ENCODE data around the gene NDUFB10.

NDUFB10 gene

GRCh38 chr16:1973461-1974156, 14.3 kb downstream of the NDUFB10 start:
- no peak for DNase-seq

GRCh38 chr16:1974157-1975070, 15.1 kb downstream of the NDUFB10 start:
- DNase-seq = no peak

DNA sequence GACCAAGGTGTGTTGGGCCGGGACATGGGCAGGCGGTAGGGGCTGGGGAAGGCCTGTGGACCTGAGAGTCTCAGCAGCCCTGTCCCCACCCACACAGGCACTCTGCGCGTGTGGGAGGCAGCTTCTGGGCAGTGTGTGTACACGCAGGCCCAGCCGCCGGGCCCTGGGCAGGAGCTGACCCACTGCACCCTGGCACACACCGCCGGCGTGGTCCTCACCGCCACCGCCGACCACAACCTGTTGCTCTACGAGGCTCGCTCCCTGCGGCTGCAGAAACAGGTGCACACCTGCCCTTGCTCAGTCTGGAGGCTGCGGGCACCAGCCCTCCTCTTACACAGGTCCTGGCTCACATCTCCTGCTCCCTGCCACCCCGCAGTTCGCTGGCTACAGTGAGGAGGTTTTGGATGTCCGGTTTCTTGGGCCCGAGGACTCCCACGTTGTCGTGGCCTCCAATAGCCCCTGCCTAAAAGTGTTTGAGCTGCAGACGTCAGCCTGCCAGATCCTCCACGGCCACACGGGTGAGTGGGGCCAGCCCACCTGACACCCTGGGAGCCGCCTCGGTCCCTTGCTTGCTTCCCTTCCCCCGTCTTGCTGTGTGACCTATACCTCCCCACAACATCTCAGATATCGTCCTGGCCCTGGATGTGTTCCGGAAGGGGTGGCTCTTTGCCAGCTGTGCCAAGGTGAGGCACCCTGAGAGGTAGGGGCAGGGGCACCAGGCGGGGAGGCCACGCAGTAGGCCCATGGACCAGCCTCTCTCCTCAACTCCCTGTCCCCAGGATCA, 16.3 kb downstream of the NDUFB10 start:
- DNase-seq = no peak

DNA sequence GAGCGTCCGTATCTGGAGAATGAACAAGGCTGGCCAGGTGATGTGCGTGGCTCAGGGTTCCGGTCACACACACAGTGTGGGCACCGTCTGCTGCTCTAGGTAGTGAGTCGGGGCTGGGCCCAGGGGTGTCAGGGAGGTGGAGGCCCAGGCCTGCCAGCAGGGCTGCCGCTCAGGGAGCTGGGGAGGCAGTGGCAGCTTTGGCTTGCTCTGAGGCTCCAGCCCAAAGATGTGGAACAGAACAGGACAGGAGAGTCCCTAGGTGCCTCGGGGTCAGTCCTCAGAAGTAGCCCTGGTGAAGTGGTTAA, 16.8 kb downstream of the NDUFB10 start:
- no peak for DNase-seq

DNA sequence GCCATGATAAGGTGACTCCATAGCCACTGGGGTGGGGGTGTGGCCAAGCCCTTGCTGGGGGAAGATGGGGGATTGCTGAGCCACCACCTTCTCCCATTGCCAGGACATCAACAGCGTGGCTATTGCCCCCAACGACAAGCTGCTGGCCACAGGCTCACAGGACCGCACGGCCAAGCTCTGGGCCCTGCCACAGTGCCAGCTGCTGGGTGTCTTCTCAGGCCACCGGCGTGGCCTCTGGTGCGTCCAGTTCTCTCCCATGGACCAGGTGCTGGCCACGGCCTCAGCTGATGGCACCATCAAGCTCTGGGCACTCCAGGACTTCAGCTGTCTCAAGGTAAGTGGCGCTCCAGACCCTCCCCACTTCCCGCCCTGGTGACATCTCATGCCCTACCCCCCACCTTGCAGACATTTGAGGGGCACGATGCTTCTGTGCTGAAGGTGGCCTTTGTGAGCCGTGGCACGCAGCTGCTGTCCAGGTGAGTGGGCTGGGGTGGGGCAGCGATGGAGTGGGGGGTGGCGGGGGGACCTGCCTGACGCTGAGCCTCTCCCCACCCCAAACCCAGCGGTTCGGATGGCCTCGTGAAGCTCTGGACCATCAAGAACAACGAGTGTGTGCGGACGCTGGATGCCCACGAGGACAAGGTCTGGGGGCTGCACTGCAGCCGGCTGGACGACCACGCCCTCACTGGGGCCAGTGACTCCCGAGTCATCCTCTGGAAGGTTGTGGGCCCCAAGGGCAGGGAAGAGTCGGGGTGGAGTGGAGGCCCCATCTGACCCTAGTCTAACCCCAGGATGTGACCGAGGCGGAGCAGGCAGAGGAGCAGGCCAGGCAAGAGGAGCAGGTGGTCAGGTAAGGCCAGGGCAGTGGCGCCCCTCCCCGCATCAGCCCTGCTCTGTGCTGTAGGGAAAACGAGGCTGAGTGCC, 17.9 kb downstream of the NDUFB10 start:
- no peak for DNase-seq

- DNase-seq = no peak
These were observed 18.5 kb downstream of the NDUFB10 start for GRCh38 chr16:1977875-1978268.

- DNase-seq = no peak
These were observed 19.3 kb downstream of the NDUFB10 start for GRCh38 chr16:1978476-1979120.

DNA sequence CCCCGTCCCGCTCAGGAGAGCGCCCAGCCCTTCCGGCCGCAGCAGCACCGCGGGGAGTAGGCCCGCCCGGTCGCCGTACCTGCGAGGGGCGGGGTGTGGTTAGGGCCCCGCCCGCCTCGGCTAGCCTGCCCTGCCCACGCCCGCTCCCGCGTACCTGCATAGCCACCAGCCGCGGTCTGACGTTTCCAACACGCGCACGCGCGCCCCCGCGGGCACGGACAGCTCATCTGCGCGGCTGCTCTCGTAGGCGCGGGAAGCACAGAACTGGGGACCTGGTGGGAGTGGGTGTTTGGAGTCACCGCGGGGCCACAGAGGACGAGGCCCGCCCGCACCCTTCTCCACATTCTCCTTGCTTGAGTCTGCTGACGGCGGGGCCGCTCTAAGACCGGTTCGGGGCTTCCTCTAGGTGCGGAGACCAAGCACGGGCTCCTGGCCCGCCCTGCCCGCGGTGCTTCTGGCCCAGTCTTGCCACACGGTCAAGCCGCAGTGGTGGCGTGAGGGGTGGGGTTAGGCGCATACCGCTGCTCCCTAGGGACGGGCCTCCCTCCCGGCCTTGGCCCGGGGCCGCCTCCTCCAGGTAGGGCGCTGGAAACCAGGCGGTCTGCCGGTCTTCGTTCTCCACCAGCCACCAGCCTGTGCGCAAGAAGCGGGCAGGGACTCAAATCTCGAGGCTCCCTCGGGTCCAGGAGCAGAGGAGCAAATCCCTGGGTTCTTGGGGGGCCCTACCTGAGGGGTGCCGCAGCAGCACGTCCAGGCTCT, 20.1 kb downstream of the NDUFB10 start:
- DNase-seq = no peak

DNA sequence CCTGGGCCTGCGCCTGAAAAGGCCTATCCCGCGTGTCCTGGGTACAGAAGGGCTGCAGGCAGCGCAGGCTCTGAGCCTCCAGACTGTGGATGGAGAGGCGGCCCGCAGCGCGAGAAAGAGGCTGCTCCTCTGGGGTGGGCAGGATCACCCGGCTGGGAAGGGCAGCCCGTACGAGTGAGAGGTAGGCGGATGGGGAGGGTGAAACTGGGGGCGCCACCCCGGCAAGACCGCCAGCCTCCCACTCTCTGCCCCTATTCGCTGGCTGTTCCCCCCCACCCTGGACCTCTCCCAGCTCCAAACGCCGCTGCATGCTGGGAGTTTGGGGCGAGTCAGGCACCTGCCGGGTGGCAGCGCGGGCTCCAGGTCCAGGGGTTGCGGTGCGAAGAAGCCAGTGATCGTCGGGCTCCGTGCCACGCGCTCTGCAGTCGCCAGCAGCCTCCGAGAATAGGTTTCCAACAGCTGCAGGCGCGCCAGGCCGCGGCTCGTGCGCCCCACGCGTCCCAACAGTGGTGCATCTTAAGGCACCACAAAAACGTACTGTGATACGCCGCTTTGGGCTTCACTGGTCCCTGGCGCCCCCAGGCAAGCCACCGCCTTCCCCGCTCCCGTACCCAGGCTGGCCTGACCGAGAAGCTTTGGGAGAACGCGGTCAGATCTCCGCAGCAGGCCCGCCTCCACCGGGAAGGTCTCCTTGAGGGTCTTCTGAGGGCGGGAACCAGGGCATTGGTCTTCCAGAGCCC, 20.9 kb downstream of the NDUFB10 start:
- no peak for DNase-seq

DNA sequence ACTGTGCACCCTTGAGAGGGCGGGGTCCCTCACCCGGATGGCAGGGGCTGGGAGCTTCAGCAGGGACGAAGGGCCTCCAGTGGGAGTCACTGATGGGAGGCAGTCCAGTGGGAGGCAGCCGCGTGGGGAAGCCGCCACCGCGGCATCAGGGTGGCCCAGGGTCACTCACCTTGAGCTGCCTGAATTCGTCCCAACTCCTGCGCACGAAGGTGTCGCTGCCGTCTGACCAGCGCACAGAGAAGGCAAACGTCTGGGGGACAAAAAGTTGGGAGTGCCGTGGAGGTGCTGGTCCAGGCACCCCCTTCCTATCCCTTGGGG, 21.4 kb downstream of the NDUFB10 start:
- no peak for DNase-seq

DNA sequence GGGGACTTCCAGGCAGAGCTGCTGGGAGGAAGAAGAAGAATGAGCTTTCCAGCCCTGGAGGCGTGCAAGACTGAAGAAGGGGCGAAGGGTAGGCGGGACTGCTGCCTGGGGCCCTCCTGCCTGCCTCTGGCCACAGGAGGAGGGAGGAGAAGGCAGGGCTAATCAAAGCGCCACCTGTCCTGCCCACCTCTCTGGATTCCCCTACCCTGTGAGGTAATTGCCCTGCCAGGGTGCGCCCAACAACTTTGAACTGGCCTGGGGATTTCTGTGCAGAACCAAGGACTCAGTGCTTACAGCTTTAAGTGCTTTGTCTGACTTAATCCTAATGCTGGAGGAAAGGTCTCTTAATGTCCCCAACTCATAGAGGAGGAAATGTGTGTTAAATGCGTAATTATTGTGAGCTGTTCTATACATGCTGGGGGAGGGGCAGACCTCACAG, 22.1 kb downstream of the NDUFB10 start, which contains the start of gene NOXO1:
NOXO1 (minus strand) TSS at position 72 of the 439 bp plus-strand sequence. CDS start 290 bp downstream, outside the sequence.
- DNase-seq = no peak

DNA sequence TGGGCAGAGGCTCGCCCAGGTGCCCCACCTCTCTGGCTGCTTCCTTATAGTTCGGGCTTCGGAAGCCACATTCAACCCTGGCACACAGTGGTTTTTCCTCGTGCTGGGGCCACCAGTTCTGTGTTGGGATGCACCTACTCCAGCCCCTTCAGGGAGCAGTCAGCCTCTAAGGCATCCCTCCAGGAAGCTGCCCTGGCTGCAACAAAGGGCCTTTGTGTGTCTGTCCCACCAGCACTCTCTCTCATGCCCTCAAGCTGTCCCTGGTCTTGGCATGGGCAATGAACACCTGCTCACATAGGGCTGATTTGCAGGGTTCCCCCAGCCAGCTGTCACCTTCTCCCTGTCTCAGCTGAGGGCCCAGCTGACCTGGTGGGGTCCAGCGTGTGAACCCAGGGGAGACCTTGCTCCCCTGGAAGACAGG, 22.7 kb downstream of the NDUFB10 start:
- DNase-seq = no peak

DNA sequence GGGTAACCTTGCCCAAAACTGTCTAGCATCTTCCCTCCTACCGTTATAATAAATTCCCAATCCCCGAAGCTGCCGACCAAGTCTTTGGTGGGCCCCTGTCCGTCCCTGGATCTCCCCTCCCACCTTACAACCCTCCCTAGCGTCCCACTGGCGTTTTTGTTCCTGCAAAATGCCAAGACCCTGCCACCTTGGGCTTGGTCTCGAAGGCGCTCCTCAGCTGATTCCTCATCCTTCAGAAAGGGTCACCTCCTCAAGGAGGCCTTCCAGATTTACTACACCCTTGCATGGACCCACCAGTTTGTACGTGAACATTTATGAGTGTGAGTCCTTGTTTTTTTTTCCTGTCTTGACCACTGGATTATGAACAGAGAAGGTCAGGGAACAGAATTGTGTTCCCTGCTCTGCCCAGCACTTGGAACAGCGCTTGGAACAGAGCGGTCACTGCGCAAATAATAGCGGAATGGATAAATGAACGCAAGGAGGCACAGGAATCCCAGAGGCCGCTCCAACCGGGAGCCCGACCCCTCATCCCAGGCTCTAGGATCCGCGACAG, 23.7 kb downstream of the NDUFB10 start:
- no peak for DNase-seq

GRCh38 chr16:1983544-1984346, 24.4 kb downstream of the NDUFB10 start, which contains the start of gene GFER:
TSS of gene GFER (plus strand) at chr16:1984193. CDS start at chr16:1984219, 26 bp downstream.
- peak; percentile 91 for DNase-seq

- no peak for DNase-seq
These were observed 25.2 kb downstream of the NDUFB10 start for GRCh38 chr16:1984347-1985225.

DNA sequence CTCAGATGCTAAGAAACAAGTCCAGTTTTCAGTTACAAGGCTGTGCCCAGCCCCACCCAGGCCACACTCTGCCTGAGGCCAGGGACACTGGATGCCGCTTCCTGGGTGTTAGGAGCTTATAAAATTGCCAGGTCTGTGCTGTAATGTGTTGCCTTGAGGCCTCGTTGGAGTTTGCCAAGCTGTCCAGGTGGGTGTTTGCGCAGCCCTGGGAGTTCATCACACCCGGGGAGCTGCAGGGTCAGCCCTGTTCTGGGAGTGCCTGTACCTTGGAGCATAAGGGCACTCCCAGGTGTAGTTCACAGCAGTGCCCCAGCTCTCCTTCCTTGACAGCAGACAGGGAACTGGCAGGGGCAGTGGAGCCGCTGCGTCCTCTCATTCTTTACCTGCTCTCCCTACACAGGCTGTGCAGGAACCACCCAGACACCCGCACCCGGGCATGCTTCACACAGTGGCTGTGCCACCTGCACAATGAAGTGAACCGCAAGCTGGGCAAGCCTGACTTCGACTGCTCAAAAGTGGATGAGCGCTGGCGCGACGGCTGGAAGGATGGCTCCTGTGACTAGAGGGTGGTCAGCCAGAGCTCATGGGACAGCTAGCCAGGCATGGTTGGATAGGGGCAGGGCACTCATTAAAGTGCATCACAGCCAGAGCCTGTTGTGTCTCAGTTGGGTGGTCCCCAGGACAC, 26.3 kb downstream of the NDUFB10 start:
- DNase-seq = no peak

GRCh38 chr16:1987198-1987597, 27.9 kb downstream of the NDUFB10 start:
- DNase-seq = no peak

All from fibroblast of skin of right quadriceps (primary cell).